DND-41 (cell line): ENCODE measurements around the gene CLSTN2.

Experiments used
- ATAC-seq: fragments of 200-7000 bp; cut with Tn5 transposase; 3 replicates; pipeline ENCODE4 v1.9.1; 2021; ENCODE audit warnings: low read depth; ENCODE audit not compliant: insufficient read depth
- DNase-seq: peaks from one replicate; pipeline ENCODE4 v3.0.0-alpha.2; 2020
- H2AFZ ChIP-seq: 2 replicates; pipeline ENCODE4 v1.6.0; 2012; ENCODE audit warnings: low read depth, low read length
- H3K27ac ChIP-seq: 2 replicates; pipeline ENCODE4 v1.5.1; 2012; ENCODE audit warnings: low read length, inconsistent platforms
- H3K27me3 ChIP-seq: fragments of 200-600 bp; sonication (generic); 2 replicates; pipeline ENCODE4 v1.6.0; 2012; ENCODE audit warnings: low read length, mild to moderate bottlenecking, inconsistent platforms; ENCODE audit not compliant: insufficient read depth, poor library complexity
- H3K36me3 ChIP-seq: 2 replicates; pipeline ENCODE4 v1.5.1; 2012; ENCODE audit warnings: low read length, inconsistent platforms; ENCODE audit not compliant: insufficient read depth
- H3K4me1 ChIP-seq: 2 replicates; pipeline ENCODE4 v1.5.1; 2012; ENCODE audit warnings: mild to moderate bottlenecking, low read length; ENCODE audit not compliant: insufficient read depth
- H3K4me2 ChIP-seq: 2 replicates; pipeline ENCODE4 v1.6.0; 2012; ENCODE audit warnings: mild to moderate bottlenecking, moderate library complexity, low read length, inconsistent platforms; ENCODE audit not compliant: insufficient read depth
- H3K4me3 ChIP-seq, 2 experiments: fragments of 200-600 bp in 1 of 2; shearing (Covaris generic) in 1 of 2; 2 replicates each; pipeline ENCODE4 v1.5.1; 2012 to 2016; ENCODE audit warnings: inconsistent platforms in 2 of 2, low read length in 2 of 2, mild to moderate bottlenecking in 2 of 2, low read depth in 1 of 2, moderate library complexity in 1 of 2
- H3K79me2 ChIP-seq: 2 replicates; pipeline ENCODE4 v1.6.0; 2012; ENCODE audit warnings: low read length, inconsistent platforms; ENCODE audit not compliant: insufficient read depth
- H3K9ac ChIP-seq: 2 replicates; pipeline ENCODE4 v1.6.0; 2012; ENCODE audit warnings: low read depth, mild to moderate bottlenecking, inconsistent platforms, low read length, moderate library complexity
- H3K9me3 ChIP-seq: 2 replicates; pipeline ENCODE4 v1.5.1; 2012; ENCODE audit warnings: low read length, moderate library complexity, mild to moderate bottlenecking, inconsistent platforms; ENCODE audit not compliant: insufficient read depth, severe bottlenecking
- H4K20me1 ChIP-seq: 2 replicates; pipeline ENCODE4 v1.6.0; 2012; ENCODE audit warnings: low read length; ENCODE audit not compliant: insufficient read depth
- EZH2 ChIP-seq: IDR thresholded peaks from 3 replicates; pipeline ENCODE4 v1.6.1; 2012; ENCODE audit warnings: borderline replicate concordance, low read depth, mild to moderate bottlenecking, moderate library complexity, low read length, inconsistent platforms; ENCODE audit not compliant: severe bottlenecking
- TF ChIP-seq, protein P1 (sequence below): IDR thresholded peaks from 2 replicates; pipeline ENCODE4 v1.5.1; 2012; ENCODE audit warnings: borderline replicate concordance, low read length, moderate library complexity, mild to moderate bottlenecking; ENCODE audit not compliant: poor library complexity, severe bottlenecking; ENCODE audit errors: extremely low read depth

The CLSTN2 gene

DNA sequence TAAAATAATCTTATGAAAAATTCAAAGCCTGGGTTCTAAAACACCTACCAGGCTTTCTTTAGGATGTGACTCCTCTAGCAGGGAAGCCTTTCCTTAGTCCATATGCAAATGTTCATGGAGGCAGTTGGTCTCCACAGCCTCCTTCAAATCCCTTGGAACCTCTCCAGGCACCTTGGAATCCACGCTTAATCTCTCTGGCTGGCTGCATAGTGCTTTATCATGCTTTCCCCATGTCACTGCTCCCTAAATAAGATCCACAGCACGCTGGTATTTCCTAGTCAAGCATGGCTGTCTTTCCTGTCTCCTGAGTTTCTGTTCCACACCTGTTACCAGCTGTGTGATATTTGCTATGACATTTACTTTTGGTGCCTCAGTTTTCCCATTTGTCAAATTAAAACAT, 71.3 kb downstream of the CLSTN2 start:
- H3K4me2 ChIP-seq = no peak overlapping the region
- H3K27me3 ChIP-seq = peaks cover 12% of the 10 kb centered on the region
- no peaks in the 10 kb centered on the region for H3K36me3 ChIP-seq
- ATAC-seq (no peak), DNase-seq (no peak)
- H3K79me2 ChIP-seq = no peaks in the 10 kb centered on the region
- H3K9ac ChIP-seq = no peak overlapping the region
- H4K20me1 ChIP-seq = no peaks in the 10 kb centered on the region
- no peak overlapping the region for H2AFZ ChIP-seq
- no peak overlapping the region for H3K4me3 ChIP-seq
- H3K27ac ChIP-seq = no peak overlapping the region
- no peaks in the 10 kb centered on the region for H3K9me3 ChIP-seq
- no peaks in the 10 kb centered on the region for H3K4me1 ChIP-seq
- no peak for TF ChIP-seq EZH2
- TF ChIP-seq, protein P1, sequence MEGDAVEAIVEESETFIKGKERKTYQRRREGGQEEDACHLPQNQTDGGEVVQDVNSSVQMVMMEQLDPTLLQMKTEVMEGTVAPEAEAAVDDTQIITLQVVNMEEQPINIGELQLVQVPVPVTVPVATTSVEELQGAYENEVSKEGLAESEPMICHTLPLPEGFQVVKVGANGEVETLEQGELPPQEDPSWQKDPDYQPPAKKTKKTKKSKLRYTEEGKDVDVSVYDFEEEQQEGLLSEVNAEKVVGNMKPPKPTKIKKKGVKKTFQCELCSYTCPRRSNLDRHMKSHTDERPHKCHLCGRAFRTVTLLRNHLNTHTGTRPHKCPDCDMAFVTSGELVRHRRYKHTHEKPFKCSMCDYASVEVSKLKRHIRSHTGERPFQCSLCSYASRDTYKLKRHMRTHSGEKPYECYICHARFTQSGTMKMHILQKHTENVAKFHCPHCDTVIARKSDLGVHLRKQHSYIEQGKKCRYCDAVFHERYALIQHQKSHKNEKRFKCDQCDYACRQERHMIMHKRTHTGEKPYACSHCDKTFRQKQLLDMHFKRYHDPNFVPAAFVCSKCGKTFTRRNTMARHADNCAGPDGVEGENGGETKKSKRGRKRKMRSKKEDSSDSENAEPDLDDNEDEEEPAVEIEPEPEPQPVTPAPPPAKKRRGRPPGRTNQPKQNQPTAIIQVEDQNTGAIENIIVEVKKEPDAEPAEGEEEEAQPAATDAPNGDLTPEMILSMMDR = no peak

DNA sequence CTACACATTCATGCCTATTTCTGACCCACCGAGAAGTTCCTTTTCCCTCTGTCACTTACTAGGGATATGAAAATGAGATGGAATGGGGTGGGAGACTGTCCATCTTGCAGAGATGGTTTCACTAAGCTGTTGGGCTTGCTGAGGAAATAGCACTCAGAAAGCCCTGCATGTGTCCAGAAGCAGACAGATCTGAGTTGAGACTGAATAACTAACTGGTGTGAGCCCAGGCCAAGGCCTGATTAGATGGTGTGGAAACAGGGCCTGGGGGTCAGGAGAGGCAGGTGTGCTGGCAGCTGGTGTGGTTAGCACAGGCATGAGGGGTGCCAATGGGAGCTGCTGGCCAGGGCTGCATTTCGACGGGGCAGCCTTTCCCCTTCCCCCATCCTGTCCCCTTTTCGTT, 72.1 kb downstream of the CLSTN2 start:
- Histone ChIP-seq H3K79me2 (no peaks in the 10 kb centered on the region), H3K9ac (no peak overlapping the region), H3K9me3 (no peaks in the 10 kb centered on the region), H4K20me1 (no peaks in the 10 kb centered on the region), H3K27ac (no peak overlapping the region), H3K27me3 (peaks cover 14% of the 10 kb centered on the region), H2AFZ (no peak overlapping the region), H3K4me2 (no peak overlapping the region), H3K36me3 (no peaks in the 10 kb centered on the region), H3K4me1 (no peaks in the 10 kb centered on the region), H3K4me3 (no peak overlapping the region)
- ATAC-seq (no peak), DNase-seq (no peak)
- no peak for TF ChIP-seq EZH2
- TF ChIP-seq, protein P1 = no peak

DNA sequence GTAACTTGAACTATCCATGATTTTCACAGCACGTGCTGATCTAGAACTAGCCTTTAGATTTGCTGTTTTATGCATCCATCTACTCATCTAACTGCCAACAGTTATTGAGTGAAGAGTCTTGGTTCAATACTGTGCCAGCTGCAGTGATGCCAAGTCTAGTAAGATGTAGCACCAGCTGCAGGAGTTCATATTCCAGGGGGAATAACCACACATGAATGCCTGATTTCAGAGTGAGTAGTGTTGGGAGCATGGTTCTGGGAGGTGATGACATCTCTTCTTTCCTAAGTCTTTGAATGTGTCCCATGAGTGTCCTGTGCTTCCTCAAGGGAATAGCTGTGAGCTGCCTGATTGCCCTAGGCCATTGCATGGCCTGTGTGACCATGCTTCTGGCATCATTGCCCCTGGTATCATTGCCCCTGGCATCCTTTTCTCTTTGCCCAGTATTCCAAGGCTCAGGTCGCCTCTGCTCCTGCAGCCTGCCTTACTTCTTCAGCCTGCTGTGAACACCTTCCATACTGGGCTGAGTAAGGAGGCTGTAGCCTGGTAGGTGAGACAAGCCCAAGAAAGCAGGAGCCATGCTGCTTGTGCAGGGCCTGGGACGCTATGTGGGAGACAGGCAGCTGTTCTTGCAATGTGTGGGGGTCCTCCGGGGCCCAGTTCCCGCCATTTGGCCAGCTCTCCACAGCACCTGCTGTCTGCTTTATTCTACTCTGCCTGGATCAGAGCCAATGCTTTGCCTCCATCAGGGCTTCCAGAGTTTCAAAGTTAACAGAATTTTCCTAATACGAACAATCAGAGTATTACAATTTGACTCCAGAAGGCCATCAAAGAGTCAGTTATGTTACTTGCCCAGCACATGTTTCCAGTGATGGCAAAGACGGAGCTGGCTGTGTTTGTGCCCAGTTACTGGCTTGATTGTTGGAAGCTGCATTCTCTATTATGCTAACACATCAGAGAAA, 73.2 kb downstream of the CLSTN2 start:
- no peak overlapping the region for H3K4me3 ChIP-seq
- no peak overlapping the region for H3K27ac ChIP-seq
- H3K9ac ChIP-seq = no peak overlapping the region
- no peak for TF ChIP-seq EZH2
- TF ChIP-seq, protein P1 = no peak
- H3K9me3 ChIP-seq = no peaks in the 10 kb centered on the region
- H2AFZ ChIP-seq = no peak overlapping the region
- peaks cover 17% of the 10 kb centered on the region for H3K27me3 ChIP-seq
- DNase-seq (no peak), ATAC-seq (no peak)
- no peaks in the 10 kb centered on the region for H3K4me1 ChIP-seq
- no peak overlapping the region for H3K4me2 ChIP-seq
- no peaks in the 10 kb centered on the region for H3K36me3 ChIP-seq
- no peaks in the 10 kb centered on the region for H4K20me1 ChIP-seq
- no peaks in the 10 kb centered on the region for H3K79me2 ChIP-seq
